HG03378 (cell line): ENCODE data around the gene PCDHGA2.

Source experiments
- ATAC-seq: cut with Tn5 transposase; IDR thresholded peaks from one replicate; pipeline ENCODE4 v1.9.1; 2021; ENCODE audit warnings: mild to moderate bottlenecking, moderate library complexity; ENCODE audit not compliant: unreplicated experiment

PCDHGA2 gene

DNA sequence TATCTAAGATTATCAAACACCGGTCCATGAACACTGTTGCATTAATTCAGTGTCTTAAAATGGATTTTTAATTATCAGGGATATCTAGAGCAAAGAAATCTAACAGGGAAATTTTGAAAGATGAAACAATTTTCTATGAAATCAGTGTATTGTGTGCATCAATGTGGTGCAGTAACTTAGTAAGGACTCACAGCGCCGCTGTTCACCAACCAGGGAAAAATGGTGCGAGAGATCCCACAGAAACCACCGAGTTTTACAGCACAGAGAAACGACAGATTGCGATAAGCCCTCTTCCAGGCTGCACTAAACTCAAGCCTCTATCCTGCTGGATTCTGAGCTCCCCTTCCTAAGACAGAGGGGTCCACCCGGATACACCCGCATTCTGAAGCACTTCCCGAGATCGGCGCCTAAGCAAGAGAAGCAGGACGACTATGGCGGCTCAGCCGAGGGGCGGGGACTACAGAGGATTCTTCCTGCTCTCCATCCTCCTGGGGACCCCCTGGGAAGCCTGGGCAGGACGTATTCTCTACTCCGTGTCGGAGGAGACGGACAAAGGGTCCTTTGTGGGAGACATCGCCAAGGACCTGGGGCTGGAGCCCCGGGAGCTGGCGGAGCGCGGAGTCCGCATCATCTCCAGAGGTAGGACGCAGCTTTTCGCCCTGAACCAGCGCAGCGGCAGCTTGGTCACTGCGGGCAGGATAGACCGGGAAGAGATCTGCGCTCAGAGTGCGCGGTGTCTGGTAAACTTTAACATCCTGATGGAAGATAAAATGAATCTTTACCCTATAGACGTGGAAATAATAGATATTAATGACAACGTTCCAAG is 44.1 kb downstream of the PCDHGA2 start, which contains the start of gene PCDHGA7:
PCDHGA7 (plus strand) TSS at position 274 of the 826 bp plus-strand sequence; CDS start at position 432, 158 bp downstream.
- ATAC-seq = no peak

DNA sequence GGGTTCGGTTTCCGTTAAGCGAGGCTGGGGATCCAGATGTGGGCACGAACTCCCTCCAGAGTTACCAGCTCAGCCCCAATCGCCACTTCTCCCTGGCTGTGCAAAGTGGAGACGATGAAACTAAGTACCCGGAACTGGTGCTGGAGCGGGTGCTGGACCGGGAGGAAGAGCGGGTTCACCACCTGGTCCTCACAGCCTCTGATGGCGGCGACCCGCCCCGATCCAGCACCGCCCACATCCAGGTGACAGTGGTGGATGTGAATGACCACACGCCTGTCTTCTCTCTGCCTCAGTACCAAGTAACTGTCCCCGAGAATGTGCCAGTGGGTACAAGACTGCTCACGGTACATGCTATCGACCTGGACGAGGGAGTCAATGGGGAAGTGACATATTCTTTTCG is 44.8 kb downstream of the PCDHGA2 start:
- ATAC-seq = no peak

GRCh38 chr5:141384471-141385267 is 46.1 kb downstream of the PCDHGA2 start:
- no peak for ATAC-seq

DNA sequence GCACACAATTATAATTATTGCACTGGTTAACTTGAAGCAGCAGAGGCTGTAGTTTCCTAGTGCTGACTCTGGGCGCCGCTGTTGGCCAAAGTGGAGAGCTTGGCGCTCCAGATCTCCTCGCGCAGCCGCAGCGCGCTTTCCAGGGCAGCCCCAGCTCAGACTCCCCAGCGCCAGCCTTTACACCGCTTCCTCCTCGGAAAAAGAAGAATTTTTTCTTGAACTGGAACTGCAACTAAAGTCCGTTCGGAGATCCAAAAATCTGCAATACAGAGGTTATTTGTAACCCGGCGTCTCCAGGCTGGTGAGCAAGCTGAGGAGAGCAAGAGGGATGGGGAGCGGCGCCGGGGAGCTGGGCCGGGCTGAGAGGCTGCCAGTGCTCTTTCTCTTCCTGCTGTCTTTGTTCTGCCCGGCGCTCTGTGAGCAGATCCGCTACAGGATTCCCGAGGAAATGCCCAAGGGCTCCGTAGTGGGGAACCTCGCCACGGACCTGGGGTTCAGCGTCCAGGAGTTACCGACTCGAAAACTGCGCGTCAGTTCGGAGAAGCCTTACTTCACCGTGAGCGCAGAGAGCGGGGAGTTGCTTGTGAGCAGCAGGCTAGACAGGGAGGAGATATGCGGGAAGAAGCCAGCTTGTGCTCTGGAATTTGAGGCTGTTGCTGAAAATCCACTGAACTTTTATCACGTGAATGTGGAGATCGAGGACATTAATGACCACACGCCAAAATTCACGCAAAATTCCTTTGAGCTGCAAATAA is 49.2 kb downstream of the PCDHGA2 start, which contains the start of gene PCDHGB4:
PCDHGB4 (plus strand) TSS at position 142 of the 755 bp plus-strand sequence; CDS start at position 329, 187 bp downstream.
- peak; percentile 54 for ATAC-seq

DNA sequence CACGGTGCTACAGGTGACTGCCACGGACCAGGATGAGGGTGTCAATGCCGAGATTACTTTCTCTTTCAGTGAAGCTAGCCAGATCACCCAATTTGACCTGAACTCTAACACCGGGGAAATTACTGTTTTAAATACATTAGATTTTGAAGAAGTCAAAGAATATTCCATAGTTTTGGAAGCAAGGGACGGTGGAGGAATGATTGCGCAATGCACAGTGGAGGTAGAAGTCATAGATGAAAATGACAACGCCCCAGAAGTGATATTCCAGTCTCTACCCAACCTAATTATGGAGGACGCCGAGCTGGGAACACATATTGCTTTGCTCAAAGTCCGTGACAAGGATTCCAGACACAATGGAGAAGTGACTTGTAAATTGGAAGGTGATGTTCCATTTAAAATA is 50.1 kb downstream of the PCDHGA2 start:
- no peak for ATAC-seq

- no peak for ATAC-seq
These were observed 50.8 kb downstream of the PCDHGA2 start for GRCh38 chr5:141389153-141390042.

DNA sequence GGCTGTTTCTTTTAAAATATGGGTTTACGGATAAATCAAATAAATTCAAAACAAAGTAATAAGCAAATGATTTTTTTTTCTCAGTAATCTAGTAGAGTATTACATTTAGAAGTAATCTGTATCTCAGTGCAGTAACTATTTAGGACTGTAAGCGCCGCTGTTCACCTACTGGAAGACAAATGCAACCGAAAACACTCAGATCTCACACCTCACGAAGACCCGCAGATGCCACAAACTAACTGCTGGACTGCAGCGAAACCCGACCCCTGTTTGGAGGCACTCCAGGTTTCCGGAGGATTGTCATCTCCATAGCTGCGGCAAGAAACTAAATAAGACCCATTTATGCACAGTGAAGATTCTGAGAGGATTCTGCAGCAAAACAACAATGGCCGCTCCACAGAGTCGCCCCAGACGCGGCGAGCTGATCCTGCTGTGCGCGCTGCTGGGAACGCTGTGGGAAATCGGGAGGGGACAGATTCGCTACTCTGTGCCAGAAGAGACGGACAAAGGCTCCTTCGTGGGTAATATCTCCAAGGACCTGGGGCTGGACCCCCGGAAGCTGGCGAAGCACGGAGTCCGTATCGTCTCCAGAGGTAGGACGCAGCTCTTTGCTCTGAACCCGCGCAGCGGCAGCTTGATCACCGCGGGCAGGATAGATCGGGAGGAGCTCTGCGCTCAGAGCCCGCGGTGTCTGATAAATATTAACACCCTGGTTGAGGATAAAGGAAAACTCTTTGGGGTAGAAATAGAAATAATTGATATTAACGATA is 54.1 kb downstream of the PCDHGA2 start, which contains the start of gene PCDHGA8:
PCDHGA8 (plus strand) TSS at position 205 of the 770 bp plus-strand sequence; CDS start at position 386, 181 bp downstream.
- no peak for ATAC-seq
